ENCODE data around the gene HMGN2. TPM values are rescaled to one million over a fixed set of nuclear protein-coding genes. Genes with fewer than 3 reads are reported as not detected.
"Not testable (repeated sequence)": the region's sequence is repeated elsewhere in the genome, so short reads cannot be mapped to it uniquely, and the experiment has no call there.

Gene HMGN2
- total RNA-seq, 4 donors from 2014 or later, result 101 to 194 (median 146) TPM

DNA sequence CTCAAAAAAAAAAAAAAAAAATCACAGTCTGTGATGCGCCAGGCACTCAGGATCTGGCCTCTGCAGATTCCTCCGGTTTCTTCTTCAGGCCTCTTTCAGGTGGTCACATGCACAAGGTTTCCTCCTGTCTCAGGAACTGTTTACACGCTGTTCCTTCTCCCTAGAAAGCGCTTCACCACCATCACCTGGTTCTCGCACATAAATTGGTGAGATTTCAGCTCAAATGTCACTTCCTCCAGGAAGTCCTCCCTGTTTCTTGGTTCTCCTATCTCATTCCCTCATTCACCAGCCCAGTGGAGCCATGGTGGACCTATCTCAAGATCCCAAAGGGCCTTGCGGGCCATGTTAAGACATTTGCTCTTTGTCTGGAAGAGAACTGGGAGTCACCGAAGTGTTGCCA lies 26.7 kb downstream of the HMGN2 start:
- WGBS, result 87% methylated on average over 7 of the region's 7 CpGs
- no peaks in the 10 kb centered on the region for H3K27me3 ChIP-seq
- no peaks in the 10 kb centered on the region for H3K36me3 ChIP-seq
- H3K4me3 ChIP-seq, result no peak overlapping the region
- no peak for DNase-seq (ENCODE audit: low spot score in 2 of 2)
- peaks cover 22% of the 10 kb centered on the region for H3K4me1 ChIP-seq
- no peak overlapping the region for H3K27ac ChIP-seq
- no peaks in the 10 kb centered on the region for H3K9me3 ChIP-seq
- TF ChIP-seq POLR2A (IDR thresholded peaks at IDR 0.05) (no peak), POLR2AphosphoS5 (IDR thresholded peaks at IDR 0.05) (no peak), EP300 (IDR thresholded peaks at IDR 0.05) (no peak)
- TF ChIP-seq, protein P1, sequence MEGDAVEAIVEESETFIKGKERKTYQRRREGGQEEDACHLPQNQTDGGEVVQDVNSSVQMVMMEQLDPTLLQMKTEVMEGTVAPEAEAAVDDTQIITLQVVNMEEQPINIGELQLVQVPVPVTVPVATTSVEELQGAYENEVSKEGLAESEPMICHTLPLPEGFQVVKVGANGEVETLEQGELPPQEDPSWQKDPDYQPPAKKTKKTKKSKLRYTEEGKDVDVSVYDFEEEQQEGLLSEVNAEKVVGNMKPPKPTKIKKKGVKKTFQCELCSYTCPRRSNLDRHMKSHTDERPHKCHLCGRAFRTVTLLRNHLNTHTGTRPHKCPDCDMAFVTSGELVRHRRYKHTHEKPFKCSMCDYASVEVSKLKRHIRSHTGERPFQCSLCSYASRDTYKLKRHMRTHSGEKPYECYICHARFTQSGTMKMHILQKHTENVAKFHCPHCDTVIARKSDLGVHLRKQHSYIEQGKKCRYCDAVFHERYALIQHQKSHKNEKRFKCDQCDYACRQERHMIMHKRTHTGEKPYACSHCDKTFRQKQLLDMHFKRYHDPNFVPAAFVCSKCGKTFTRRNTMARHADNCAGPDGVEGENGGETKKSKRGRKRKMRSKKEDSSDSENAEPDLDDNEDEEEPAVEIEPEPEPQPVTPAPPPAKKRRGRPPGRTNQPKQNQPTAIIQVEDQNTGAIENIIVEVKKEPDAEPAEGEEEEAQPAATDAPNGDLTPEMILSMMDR (IDR thresholded peaks at IDR 0.05), result no peak

DNA sequence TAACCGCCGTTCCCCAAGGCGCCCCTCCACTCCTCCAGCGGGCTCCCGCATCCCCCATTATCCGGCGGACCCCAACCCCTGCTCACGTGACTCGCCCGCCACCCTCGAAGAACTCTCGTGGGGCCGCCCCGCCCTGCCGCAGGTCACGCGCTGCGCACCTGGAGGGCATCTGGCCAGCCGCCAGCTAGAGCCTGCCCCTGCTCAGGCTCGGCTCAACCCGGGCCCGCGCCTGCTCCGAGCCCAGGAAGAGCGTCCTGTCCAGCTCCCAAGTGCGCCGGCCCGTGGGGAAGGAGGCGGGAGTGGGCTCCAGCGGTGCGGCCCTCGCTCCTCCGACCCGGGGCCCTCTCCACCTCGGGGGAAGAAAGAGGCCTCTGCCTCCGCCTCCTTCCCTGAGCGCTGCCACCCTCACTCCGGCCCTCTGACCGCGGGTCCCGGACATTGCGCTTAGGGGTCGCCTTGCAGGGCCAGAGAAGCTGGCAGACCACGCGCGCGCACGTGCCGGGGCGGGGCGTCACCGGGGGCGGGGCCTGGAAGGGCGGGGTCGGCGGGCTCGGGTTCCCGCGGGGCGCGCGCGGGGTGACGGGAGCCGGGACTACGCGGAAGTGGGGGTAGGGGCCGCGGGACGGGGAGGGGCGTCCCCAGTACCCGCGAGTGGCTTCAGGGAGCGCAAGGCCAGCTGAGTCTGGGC lies 28.4 kb downstream of the HMGN2 start:
- Histone ChIP-seq H3K4me1 (peaks cover 22% of the 10 kb centered on the region), H3K4me3 (peak overlapping the region; percentile 59), H3K27me3 (no peaks in the 10 kb centered on the region), H3K9me3 (no peaks in the 10 kb centered on the region), H3K27ac (peak overlapping the region; percentile 88), H3K36me3 (no peaks in the 10 kb centered on the region)
- peak; percentile 91 to 94 for DNase-seq (ENCODE audit: low spot score in 2 of 2)
- WGBS, result 5% methylated on average over 13 of the region's 74 CpGs
- TF ChIP-seq EP300 (IDR thresholded peaks at IDR 0.05) (no peak), POLR2A (IDR thresholded peaks at IDR 0.05) (peak in 1 of 2 donors; percentile 26), POLR2AphosphoS5 (IDR thresholded peaks at IDR 0.05) (peak in 1 of 3 donors; percentile 42)

DNA sequence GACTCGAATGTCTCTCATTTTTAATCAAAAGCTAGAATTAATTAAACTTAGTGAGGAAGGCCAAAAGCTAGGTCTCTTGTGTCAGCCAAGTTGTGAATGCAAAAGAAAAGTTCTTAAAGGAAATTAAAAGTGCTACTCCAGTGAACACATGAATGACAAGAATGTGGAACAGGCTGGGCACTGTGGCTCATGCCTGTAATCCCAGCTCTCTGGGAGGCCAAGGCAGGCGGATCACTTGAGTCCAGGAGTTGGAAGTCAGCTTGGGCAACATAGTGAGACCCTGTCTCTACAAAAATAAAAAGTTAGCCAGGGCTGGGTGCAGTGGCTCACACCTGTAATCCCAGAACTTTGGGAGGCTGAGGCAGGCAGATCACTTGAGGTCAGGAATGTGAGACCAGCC lies 38.5 kb downstream of the HMGN2 start:
- H3K9me3 ChIP-seq, H3K4me3 ChIP-seq: not testable (repeated sequence)

DNA sequence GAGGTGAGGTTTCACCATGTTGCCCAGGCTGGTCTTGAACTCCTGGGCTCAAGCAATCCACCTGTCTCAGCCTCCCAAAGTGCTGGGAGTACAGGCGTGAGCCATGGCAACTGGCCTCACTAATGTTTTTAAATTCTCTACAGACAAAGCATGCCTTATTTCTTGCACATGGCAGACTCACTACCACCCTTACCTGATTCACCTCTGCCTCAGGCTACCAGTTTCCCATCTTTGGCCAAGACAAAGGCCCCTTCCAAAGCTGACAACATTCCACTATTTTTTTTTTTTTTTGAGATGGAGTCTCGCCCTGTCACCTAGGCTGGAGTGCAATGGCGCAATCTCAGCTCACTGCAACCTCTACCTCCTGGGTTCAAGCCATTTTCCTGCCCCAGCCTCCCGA lies 43.6 kb downstream of the HMGN2 start:
- not testable (repeated sequence) for H3K9me3 ChIP-seq; H3K27ac ChIP-seq; H3K4me1 ChIP-seq; H3K27me3 ChIP-seq; H3K36me3 ChIP-seq; DNase-seq (ENCODE audit: low spot score in 2 of 2); H3K4me3 ChIP-seq
- 66% methylated on average over 4 of the region's 4 CpGs for WGBS

More for the DNA sequence above, 38.5 kb downstream of the HMGN2 start:
- not testable (repeated sequence) for H3K27ac ChIP-seq; H3K4me1 ChIP-seq; H3K27me3 ChIP-seq; DNase-seq (ENCODE audit: low spot score in 2 of 2); H3K36me3 ChIP-seq
- WGBS, result 77% methylated on average over 2 of the region's 2 CpGs

DNA sequence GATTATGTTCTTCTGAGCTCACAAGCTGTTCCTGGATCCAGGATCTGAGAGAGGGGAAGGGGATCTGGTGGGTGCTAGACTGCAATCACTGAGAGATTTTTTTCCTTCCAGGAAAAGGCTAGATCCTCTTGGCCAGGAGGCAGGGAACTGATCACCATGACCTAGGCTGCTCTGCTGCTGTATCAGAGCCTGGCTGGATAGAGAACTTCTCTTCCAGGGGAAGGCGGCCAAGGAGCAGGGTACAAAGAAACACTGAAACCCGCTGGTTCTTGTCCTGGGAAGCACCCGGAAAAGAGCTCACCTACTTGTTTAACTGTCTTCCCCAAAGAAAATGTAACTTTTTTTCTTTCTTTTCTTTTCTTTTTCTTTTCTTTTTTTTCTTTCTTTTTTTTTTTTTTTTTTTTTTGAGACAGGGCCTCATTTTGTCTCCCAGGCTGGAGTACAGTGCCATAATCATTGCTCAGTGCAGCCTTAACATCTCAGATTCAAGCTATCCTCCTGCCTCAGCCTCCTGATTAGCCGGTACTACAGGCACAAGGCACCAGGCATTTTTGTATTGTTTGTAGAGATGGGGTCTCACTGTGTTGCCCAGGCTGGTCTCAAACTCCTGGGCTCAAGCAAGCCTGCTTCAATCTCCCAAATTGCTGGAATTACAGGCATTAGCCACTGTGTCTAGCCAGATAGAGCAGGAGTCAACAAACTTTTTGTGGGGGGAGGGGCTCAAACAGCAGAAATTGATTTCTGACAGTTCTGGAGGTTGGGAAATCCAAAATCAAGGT lies 44.9 kb downstream of the HMGN2 start:
- Histone ChIP-seq H3K36me3 (no peaks in the 10 kb centered on the region), H3K27me3 (peaks cover 5% of the 10 kb centered on the region), H3K27ac (no peak overlapping the region), H3K4me3 (no peak overlapping the region), H3K9me3 (no peaks in the 10 kb centered on the region), H3K4me1 (no peaks in the 10 kb centered on the region)
- no peak for DNase-seq (ENCODE audit: low spot score in 2 of 2)
- WGBS, result 74% methylated on average over 4 of the region's 4 CpGs
- TF ChIP-seq EP300 (IDR thresholded peaks at IDR 0.05), result no peak
- no peak for TF ChIP-seq POLR2A (IDR thresholded peaks at IDR 0.05)
- TF ChIP-seq, protein P1 (IDR thresholded peaks at IDR 0.05), result no peak
- TF ChIP-seq POLR2AphosphoS5 (IDR thresholded peaks at IDR 0.05), result no peak

DNA sequence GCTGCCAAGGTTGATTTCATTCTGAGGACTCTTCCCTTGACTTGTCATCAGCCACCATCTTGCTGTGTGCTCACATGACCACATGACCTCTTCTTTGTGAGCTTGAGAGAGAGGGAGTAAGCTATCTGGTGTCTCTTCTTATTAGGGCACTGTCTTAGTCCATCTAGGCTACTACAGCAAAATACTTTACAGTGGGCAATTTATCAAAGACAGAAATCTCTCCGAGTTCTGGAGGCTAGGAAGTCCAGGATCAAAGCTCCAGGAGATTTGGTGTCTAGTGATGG lies 45.5 kb downstream of the HMGN2 start:
- no peak for TF ChIP-seq POLR2A (IDR thresholded peaks at IDR 0.05)
- WGBS, result 69% methylated on average over 1 of the region's 1 CpG

DNA sequence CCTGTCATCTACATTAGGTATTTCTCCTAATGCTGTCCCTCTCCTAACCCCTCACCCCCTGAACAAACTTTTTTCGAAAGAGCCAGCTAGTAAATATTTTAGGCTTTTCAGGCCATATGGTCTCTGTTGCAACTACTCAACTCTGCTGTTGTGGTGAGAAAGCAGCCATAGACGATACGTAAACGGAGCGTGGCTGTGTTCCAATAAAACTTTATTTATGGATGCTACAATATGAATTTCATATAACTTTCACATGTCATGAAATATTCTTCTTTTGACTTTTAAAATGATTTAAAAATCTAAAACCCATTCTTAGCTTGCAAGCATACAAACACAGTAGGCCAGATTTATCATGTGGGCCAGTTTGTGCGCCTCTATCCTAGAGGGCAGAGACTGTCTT lies 46.1 kb downstream of the HMGN2 start:
- TF ChIP-seq, protein P1 (IDR thresholded peaks at IDR 0.05), result no peak
- no peak for TF ChIP-seq POLR2AphosphoS5 (IDR thresholded peaks at IDR 0.05)
- TF ChIP-seq POLR2A (IDR thresholded peaks at IDR 0.05), result no peak
- TF ChIP-seq EP300 (IDR thresholded peaks at IDR 0.05), result no peak
- peaks cover 12% of the 10 kb centered on the region for H3K27me3 ChIP-seq
- no peak overlapping the region for H3K4me3 ChIP-seq
- H3K36me3 ChIP-seq, result no peaks in the 10 kb centered on the region
- H3K4me1 ChIP-seq, result no peaks in the 10 kb centered on the region
- 80% methylated on average over 6 of the region's 6 CpGs for WGBS
- no peaks in the 10 kb centered on the region for H3K9me3 ChIP-seq
- DNase-seq (ENCODE audit: low spot score in 2 of 2), result no peak
- no peak overlapping the region for H3K27ac ChIP-seq

More for the DNA sequence above, 45.5 kb downstream of the HMGN2 start:
- H3K4me1 ChIP-seq, result no peaks in the 10 kb centered on the region
- H3K27ac ChIP-seq, result no peak overlapping the region
- H3K36me3 ChIP-seq, result no peaks in the 10 kb centered on the region
- no peaks in the 10 kb centered on the region for H3K9me3 ChIP-seq
- peaks cover 10% of the 10 kb centered on the region for H3K27me3 ChIP-seq
- no peak overlapping the region for H3K4me3 ChIP-seq
- DNase-seq (ENCODE audit: low spot score in 2 of 2), result no peak

All from suprapubic skin (tissue), 4 donors.